NCI-H2227 (cell line): ENCODE data around the gene HIVEP1.
"Not testable (repeated sequence)": the region's sequence is repeated elsewhere in the genome, so short reads cannot be mapped to it uniquely, and the experiment has no call there.

Source experiments
- DNase-seq: peaks from one replicate; lab custom pipeline; 2025; ENCODE audit not compliant: unreplicated experiment; lab: John Stamatoyannopoulos, UW

Gene HIVEP1

DNA sequence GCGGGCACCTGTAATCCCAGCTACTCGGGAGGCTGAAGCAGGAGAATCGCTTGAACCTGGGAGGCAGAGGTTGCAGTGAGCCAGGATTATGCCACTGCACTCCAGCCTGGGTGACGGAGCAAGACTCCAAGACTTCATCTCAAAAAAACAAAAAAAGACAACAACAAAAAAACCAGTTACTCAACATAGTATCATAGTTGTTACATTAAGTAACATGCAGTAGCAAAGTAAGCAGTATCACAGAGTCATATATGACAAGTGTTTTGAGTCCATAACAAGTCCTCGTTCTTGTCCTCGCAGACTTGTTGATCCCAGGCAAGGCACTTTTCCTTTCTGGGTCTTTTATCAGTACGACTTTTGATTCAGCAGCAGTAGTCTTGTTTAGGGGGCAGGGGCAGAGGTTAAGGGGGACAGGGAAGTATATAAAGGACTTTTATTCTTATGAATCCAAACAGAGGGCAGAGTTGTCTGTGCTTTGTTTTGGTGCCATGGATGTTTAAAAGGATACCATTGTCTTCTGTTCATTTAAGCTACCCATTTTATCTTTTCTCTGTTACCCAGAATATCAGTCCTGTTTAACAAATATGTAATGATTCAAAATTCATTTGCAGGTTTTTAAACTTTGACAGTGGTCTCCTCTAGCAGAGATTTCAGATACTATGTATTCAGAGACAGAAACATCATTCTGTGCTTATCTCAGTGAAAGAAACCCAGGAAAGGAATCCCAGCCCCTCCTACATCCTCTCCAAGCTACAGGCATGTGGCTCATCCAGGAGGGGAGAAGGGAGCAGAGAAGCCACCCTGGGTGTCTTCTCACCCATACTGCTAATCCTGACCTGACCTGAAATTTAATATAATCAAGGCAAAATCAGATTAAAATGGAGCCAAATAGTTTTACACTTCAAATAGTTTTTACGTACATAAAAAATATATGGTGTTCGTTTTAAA is 140.2 kb downstream of the HIVEP1 start:
- DNase-seq: no peak

DNA sequence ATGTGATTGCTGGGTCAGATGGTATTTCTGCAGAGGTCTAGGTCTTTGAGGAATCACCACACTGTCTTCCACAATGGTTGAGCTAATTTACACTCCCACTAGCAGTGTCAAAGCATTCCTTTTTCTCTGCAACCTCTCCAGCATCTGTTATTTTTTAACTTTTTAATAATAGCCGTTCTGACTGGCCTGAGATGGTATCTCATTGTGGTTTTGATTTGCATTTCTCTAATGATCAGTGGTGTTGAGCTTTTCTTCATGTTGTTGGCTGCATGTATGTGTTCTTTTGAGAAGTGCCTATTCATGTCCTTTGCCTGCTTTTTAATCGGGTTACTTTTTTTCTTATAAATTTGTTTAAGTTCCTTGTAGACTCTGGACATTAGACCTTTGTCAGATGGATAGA is 143.7 kb downstream of the HIVEP1 start:
- not testable (repeated sequence) for DNase-seq

DNA sequence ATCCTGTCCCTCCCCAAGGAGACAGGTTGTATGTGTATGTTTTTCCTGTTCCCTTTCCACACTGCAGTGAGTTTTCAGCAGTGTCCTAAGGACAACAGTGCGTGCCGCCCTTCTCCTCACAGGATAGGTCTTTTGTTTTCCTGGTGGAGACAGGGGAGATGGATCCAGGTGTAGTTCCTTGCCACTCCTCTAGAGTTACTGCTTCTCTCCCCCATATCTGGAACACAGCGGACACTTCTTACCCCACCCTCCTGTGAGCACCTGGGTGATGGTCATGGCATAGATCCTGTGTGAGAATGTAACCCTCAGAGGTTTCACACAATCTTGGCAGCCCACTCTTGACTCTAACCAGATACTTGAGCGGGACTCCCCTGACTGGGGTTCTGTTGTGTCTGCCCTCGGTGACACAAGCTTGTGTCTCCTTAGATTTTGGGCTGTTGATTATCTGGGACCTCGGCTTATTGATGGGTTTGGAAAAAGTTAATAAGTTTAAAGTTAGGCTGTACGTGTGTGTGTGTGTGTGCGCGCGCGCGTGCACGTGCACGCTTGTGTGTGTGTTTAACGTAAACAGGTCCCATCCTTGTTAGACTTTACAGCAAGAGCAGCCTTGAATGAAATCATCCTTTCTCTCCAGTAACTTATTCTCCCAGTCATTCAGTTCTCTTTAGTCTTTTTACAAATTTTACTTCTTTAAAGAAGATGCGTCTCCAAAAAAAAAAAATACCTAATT is 146.7 kb downstream of the HIVEP1 start:
- DNase-seq: no peak

DNA sequence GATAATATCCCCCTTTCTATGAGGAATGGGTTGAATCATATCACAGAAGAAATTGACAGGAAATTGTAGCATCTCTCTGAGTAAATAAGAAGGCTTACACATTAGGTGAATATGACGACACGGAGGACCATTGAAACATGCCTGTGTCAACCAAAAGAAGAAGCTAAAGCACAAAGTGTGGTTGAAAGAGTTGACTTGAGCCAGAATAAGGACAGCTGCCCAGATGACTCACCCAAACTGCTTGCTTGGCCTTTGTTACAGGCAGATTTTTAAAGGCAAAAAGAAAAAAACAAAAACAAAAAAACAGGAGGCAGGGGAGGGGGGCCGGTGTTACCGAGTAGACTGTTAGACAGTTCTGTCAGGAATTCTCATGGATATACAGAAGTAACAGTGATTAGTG is 148.2 kb downstream of the HIVEP1 start:
- no peak for DNase-seq

DNA sequence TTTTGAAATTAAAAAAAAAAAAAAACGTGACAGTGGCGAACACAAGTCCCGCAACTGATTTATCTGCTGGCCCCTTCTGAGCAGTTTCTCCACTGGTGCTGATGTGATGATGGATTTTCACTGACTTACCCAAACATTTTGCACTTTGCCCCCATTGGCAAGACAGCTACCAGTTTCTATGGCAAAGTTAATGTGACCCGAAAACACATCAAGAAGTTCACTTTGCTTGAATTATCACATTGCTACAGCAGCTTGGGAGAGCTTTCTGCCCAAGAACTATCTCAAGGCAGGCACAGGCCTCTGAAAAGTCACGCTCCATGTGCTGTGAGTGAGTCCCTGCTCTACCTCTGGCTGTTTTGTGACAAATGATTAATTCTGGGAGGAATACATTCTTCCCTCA is 150.1 kb downstream of the HIVEP1 start:
- no peak for DNase-seq

DNA sequence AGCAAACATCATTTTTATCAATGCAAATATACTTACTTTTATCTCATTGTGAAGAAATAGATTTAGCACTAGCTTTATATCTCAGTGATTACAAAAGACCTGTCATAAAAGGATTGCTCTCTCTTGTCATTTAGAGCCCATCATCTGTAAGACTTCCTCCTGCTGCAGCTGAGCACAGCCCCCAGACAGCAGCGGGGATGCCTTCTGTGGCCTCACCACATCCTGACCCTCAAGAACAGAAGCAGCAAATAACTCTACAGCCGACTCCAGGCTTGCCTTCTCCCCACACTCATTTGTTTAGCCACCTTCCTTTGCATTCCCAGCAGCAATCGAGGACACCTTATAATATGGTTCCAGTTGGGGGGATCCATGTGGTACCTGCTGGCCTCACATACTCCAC is 151.0 kb downstream of the HIVEP1 start:
- no peak for DNase-seq

DNA sequence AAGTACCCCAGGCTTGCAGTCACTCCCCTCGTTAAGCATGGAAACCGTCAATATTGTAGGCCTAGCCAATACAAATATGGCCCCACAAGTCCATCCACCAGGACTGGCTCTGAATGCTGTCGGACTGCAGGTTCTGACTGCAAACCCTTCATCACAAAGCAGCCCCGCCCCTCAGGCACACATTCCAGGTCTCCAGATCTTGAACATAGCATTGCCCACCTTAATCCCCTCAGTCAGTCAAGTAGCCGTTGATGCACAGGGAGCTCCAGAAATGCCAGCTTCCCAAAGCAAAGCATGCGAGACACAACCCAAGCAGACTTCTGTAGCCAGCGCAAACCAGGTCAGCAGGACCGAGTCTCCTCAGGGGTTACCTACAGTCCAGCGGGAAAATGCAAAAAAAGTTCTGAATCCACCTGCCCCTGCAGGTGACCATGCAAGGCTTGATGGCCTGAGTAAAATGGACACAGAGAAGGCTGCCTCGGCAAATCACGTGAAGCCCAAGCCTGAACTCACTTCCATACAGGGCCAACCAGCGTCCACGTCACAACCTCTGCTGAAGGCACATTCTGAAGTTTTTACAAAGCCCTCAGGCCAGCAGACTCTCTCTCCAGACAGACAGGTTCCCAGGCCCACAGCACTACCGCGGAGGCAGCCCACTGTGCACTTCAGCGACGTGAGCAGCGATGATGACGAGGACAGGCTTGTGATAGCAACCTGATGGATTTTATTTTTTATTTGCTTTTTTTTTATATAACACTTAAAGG is 151.8 kb downstream of the HIVEP1 start:
- no peak for DNase-seq

DNA sequence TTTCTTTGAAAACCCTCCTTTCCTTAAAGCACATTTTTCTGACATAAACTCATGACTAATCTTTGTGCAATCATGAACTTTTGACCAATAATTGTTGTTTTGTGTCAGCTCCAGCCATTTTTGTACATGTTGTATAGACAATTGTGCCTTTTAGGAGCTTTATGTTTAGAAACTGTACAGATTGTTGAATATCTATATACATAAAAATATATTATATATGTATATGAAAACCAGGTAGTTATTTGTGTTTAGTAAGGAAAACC is 152.3 kb downstream of the HIVEP1 start:
- DNase-seq: no peak

DNA sequence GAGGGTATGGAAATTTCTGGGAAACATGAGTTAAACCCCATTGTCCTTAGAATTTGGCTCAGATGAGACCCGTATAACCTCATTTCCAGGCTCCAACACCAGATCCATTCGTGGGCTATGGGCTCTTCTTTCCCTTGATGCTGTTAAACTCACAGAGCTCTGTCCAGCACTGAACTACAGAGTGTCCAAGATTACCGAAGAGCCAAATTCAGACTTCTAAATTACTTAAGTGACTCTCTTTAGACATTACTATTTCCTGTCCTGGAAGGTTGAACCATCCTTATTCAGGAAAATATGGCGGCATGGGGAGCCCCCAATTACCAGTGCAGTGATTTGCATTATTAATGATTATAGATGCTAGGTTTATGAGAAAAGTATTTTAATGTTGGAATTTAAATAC is 153.2 kb downstream of the HIVEP1 start:
- DNase-seq: no peak

DNA sequence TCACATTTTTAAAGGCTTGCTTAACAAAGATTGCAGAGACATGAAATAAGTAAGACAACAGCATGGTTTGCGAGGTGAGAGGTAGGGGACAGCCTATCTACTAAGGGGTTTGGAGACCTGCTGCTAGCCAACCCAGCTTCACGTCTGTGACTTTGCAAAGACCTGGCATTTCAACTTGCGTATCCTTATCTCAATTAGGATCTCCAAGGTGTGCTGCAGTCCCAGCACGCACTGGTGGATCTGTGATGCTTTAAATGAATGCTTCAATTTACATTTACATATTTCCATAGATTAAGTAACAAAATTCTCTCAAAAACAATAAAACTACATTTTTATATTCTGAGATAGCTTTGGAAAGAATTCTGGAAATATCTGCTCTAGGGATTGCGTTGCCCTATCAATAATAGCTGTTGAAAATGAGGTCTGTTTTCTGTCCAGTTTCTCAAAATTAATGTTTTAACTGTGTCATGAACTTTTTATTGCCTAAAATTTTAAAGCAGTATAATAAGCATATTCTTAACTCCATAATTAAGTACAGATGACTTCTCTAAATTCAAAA is 153.7 kb downstream of the HIVEP1 start:
- no peak for DNase-seq

DNA sequence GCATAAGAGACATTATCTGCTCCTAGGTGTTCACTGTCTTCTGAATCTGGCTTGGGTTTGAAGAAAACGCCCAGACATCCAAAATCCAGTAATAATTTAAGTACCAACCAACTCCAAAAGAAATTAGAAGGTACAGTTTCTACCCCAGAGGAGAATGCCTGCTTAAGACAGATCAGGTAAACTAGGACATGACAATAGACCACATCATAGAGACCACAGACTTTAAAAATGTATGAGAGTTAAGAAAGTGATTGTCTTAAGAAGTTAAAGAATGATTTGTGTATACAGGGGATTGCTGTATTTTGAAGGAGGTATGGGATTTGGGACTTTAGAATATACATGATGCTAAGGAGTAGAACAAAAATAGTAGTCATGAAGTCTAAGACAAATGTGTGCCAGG is 157.3 kb downstream of the HIVEP1 start:
- no peak for DNase-seq

DNA sequence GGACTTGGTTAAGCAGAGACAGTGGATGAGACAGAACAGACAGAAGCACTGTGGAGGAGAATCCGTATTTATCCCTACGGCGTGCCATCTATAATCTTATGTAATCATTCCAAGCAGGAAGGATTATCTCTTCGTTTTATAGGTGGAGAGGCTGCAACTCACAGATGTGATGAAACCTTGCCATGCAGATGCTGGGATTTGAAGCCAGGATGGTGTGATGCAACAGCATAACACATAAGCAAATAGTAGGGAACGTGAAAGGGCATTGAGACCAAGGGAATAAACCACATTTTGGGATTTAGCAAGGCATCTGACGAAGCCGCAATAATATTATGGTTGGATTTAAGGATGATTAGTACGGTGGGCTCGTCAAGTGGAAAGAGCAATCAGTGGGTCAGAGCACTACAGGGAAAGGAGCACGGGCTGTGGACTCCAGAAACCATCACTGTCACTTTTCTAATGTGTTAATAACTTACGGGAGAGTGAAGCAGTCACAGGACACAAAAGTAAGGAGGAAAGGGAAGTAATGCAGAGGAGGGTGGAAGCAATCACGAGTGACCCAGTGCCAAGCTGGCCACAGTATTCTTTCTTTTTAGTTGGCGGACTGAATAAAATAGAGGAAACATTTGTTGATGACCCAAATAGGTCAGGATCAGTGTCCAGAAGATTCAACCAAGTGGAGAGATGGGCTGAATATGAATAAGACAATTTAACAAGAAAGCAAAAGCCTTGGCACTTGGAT is 158.4 kb downstream of the HIVEP1 start:
- no peak for DNase-seq

DNA sequence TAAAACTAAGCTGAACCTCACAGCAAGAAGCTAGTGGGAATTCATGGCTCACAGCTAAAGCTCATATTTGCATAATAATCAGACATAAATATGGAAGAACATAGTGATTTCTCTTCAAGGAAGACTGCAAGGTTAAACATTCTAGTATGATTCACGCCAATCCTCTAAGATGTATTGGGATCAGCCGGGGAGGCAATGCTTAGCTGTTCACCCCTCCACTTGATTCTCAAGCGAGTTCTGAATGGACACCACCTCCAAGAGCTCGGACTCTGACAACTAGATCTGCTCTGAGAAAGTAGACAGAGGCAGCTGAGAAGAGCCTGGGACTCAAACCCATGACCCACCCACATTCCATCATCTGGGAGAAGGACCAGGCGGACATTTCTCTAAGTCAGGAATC is 159.6 kb downstream of the HIVEP1 start:
- DNase-seq: no peak

DNA sequence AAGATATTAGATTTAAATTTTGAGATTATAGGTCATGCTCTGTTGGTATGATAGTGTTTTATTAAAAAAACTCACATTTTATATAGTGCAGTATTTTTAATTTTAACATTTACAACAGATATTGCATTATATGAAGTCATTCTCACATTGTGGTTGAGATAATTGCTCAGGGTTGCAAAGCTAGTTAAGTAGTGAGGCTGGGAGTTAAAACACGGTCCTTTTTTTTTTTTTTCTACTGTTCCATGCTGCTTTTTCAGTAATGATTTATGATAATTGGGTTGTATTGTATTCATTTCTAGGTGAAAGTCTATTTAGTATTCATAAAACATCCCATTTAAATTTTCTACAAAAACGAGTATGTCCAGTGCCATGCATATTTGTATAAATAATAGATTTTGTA is 160.5 kb downstream of the HIVEP1 start:
- DNase-seq: no peak

DNA sequence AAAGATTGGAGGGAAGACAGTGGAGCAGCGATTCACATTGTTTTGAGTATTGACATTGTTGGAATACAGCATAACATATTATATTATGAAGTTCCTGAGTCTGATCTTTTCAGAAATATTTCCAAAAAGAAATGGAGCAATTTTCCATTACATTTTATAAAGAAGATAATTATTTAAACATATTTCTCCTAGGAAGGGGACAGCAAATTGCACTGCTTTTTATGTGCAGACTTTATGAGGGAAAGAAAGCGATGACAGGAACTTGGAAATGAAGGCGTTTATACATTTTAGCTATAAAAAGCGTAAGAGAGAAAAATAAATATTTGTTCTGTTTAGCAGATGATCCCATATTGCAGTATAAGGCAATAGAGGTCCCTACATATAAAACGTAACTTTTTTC is 161.1 kb downstream of the HIVEP1 start:
- DNase-seq: no peak

DNA sequence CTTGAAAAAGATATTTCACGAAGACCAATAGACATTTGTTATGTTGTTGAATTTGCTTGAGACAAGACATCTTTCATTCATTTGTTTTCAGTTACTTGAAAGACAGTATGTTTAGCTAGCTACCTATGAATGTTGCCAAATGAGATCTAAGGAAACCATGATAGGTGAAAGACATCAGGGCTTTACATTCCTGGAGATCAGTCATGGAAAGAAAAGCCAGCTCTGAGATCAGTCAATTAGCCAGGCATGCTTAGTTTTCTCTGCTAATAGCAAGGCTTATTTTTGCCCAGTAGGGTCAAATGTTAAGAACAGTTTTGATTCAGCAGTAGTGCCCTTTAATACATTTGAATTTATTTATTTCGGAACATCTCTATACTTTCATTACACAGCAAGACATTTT is 161.5 kb downstream of the HIVEP1 start:
- no peak for DNase-seq

DNA sequence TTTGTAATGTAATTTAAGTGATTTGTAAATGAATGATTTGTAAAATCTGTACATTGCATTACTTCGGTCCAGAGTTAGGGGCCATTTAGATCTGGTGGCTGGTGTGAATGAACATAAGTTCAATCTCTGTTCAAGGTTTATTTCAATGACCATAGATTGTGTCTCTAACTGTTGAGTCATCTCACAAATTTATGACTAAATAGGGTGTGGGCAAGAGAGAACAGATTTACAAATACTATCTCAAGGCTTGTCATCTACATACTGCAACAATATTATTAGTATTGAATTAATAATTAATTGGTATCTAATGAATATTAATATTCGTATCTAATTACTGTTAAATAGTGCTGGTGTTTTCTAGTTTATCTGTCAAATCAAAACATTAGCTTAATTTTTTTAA is 162.8 kb downstream of the HIVEP1 start:
- no peak for DNase-seq

DNA sequence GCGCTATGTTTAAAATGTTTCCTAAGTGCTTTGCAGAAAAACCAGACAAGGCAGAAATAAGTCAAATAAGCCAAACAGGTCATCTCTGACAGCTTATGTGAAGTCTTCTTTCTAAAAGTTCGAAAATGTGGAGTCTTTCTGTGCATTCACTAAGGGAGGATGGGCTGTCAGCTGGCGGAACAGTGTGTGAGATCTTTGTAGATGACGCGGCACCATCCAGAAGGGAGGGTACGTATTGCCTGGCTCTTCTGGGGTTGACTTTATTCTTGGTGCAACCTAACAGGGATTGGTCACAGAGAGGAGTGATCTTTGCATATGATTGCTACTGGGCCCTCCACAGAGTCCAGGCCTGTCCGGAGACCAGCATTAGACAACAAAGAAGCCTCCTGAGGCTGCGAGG is 163.5 kb downstream of the HIVEP1 start:
- DNase-seq: no peak

DNA sequence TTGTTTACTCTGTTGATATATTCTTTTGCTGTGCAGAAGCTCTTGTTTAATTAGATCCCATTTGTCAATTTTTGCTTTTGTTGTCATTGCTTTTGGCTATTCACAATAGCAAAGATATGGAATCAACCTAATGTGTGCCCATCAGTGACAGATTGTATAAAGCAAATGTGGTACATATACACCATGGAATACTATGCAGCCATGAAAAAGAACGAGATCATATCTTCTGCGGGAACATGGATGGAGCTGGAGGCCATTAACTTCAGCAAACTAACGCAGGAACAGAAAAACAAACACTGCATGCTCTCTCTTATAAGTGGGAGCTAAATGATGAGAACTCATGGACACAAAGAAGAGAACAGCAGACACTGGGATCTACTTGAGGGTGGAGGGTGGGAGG is 164.7 kb downstream of the HIVEP1 start:
- DNase-seq: not testable (repeated sequence)

DNA sequence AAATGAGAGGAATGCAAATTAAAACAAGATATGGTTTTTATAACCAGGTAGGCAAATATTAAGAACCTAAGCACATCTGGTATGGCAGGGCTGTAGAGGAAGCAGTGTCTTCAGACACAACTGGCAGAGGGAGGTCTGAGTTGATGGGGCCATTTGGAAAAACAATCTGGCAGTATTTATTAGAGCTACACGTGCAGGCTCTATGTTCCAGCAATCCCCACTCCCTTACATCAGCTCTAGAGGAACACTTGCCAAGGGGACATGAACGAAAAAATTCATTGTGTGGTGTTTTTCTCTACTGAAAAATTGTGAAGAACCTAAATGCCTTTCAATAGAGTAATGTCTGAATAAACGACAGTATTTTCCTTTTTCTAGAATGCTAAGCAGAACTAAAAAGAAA is 166.4 kb downstream of the HIVEP1 start:
- DNase-seq: no peak

DNA sequence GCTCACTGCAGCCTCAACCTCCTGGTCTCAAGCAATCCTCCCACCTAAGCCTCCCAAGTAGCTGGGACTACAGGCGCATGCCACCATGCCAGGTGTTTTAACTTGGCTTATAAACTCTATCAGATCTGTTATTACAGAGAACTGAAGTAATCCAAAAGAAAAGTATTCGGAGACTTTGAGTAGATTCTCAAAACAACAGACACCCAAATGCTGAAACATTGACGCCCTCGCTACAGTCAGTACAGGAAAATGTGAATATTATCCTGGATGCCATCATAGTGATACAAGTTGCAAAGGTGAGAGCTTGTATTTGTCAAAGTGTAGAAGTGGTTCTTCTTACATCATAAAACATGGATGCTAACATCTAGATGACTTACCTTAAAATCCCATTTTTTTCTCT is 169.4 kb downstream of the HIVEP1 start:
- no peak for DNase-seq
